Skeletal muscle satellite cell (primary cell): Measurements from ENCODE around the gene SLC36A1.

Experiments
- H3K27me3 ChIP-seq: 2 replicates; pipeline ENCODE4 v1.7.0; 2013; ENCODE audit warnings: low read length; ENCODE audit not compliant: control insufficient read depth, insufficient read depth
- H3K36me3 ChIP-seq: 2 replicates; pipeline ENCODE4 v1.7.0; 2013; ENCODE audit warnings: mild to moderate bottlenecking, control low read depth, low read length; ENCODE audit not compliant: insufficient read depth
- H3K4me1 ChIP-seq: 2 replicates; pipeline ENCODE4 v1.7.0; 2013; ENCODE audit warnings: low read length; ENCODE audit not compliant: control insufficient read depth, insufficient read depth
- H3K4me2 ChIP-seq: 2 replicates; pipeline ENCODE4 v1.7.0; 2013; ENCODE audit warnings: mild to moderate bottlenecking, low read length
- H3K4me3 ChIP-seq: 2 replicates; pipeline ENCODE4 v1.7.0; 2013; ENCODE audit warnings: low read length
- H3K9ac ChIP-seq: 2 replicates; pipeline ENCODE4 v1.7.0; 2013; ENCODE audit warnings: mild to moderate bottlenecking, low read depth, low read length, moderate library complexity
- H3K9me3 ChIP-seq: replicated peaks from 2 replicates; pipeline ENCODE4 v1.7.0; 2013; ENCODE audit warnings: mild to moderate bottlenecking, control low read depth, low read length

SLC36A1 gene

GRCh38 chr5:151470439-151470838 is 23.0 kb downstream of the SLC36A1 start:
- H3K9ac ChIP-seq: no peak overlapping the region
- no peaks in the 10 kb centered on the region for H3K9me3 ChIP-seq
- H3K4me2 ChIP-seq: no peak overlapping the region
- no peak overlapping the region for H3K4me3 ChIP-seq
- peaks cover 25% of the 10 kb centered on the region for H3K36me3 ChIP-seq
- peaks cover 16% of the 10 kb centered on the region for H3K4me1 ChIP-seq
- no peaks in the 10 kb centered on the region for H3K27me3 ChIP-seq

GRCh38 chr5:151471276-151471675 is 23.9 kb downstream of the SLC36A1 start:
- Histone ChIP-seq H3K4me2 (no peak overlapping the region), H3K4me1 (peaks cover 16% of the 10 kb centered on the region), H3K4me3 (no peak overlapping the region), H3K27me3 (no peaks in the 10 kb centered on the region), H3K9me3 (no peaks in the 10 kb centered on the region), H3K9ac (no peak overlapping the region), H3K36me3 (peaks cover 28% of the 10 kb centered on the region)

- Histone ChIP-seq H3K9me3 (no peaks in the 10 kb centered on the region), H3K36me3 (peaks cover 48% of the 10 kb centered on the region)
Observed at GRCh38 chr5:151474799-151475198, 27.4 kb downstream of the SLC36A1 start.

DNA sequence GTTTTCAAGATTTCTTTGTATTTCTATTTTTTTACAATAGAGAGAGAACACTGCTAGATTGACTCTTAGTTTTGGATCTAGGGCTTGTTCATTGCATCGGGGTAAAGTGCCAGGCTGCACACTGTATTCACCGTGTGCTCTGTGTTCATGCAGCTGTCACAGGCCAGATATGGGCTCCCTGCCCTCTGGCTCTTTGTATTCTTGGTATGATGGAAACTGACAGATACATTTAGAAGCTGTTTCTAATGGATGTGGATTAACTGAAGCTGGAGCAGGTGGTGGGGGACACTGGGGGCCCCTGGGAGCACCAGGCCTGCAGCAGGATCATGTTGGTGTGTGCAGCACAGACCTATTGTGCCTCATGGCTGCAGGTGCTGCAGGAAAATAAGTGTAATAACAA is 28.0 kb downstream of the SLC36A1 start:
- H3K36me3 ChIP-seq: peaks cover 48% of the 10 kb centered on the region
- H3K4me2 ChIP-seq: no peak overlapping the region
- H3K9me3 ChIP-seq: no peaks in the 10 kb centered on the region
- H3K4me1 ChIP-seq: peaks cover 19% of the 10 kb centered on the region
- H3K9ac ChIP-seq: no peak overlapping the region
- no peaks in the 10 kb centered on the region for H3K27me3 ChIP-seq
- H3K4me3 ChIP-seq: no peak overlapping the region

More at GRCh38 chr5:151474799-151475198, 27.4 kb downstream of the SLC36A1 start:
- Histone ChIP-seq H3K27me3 (no peaks in the 10 kb centered on the region), H3K4me1 (peaks cover 20% of the 10 kb centered on the region), H3K9ac (no peak overlapping the region), H3K4me2 (no peak overlapping the region), H3K4me3 (no peak overlapping the region)

GRCh38 chr5:151476016-151476415 is 28.6 kb downstream of the SLC36A1 start:
- Histone ChIP-seq H3K9ac (no peak overlapping the region), H3K4me1 (peaks cover 22% of the 10 kb centered on the region), H3K36me3 (peaks cover 46% of the 10 kb centered on the region), H3K4me3 (no peak overlapping the region), H3K4me2 (no peak overlapping the region), H3K9me3 (no peaks in the 10 kb centered on the region), H3K27me3 (no peaks in the 10 kb centered on the region)

DNA sequence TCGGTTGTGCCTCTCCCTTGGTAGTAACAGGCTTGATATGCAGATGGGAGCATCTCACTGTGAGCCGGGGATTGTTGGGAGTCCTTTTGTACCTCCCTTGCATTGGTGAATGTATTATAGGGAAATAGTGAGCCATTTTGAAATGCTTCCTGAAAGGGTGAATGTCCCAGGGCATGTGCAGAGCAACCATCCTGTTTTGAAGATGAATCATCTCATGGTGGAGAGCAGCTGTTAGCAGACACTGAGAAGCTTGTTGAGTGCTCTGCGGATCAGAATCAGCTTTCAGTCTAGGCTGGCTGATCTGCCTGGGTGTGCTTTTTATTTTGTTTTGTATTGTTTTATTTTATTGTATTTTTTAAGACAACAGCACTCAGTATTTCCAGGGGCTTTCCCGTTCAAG is 29.7 kb downstream of the SLC36A1 start:
- no peak overlapping the region for H3K4me2 ChIP-seq
- H3K27me3 ChIP-seq: no peaks in the 10 kb centered on the region
- no peak overlapping the region for H3K4me3 ChIP-seq
- H3K9ac ChIP-seq: no peak overlapping the region
- peaks cover 26% of the 10 kb centered on the region for H3K4me1 ChIP-seq
- H3K36me3 ChIP-seq: peaks cover 48% of the 10 kb centered on the region
- no peaks in the 10 kb centered on the region for H3K9me3 ChIP-seq

DNA sequence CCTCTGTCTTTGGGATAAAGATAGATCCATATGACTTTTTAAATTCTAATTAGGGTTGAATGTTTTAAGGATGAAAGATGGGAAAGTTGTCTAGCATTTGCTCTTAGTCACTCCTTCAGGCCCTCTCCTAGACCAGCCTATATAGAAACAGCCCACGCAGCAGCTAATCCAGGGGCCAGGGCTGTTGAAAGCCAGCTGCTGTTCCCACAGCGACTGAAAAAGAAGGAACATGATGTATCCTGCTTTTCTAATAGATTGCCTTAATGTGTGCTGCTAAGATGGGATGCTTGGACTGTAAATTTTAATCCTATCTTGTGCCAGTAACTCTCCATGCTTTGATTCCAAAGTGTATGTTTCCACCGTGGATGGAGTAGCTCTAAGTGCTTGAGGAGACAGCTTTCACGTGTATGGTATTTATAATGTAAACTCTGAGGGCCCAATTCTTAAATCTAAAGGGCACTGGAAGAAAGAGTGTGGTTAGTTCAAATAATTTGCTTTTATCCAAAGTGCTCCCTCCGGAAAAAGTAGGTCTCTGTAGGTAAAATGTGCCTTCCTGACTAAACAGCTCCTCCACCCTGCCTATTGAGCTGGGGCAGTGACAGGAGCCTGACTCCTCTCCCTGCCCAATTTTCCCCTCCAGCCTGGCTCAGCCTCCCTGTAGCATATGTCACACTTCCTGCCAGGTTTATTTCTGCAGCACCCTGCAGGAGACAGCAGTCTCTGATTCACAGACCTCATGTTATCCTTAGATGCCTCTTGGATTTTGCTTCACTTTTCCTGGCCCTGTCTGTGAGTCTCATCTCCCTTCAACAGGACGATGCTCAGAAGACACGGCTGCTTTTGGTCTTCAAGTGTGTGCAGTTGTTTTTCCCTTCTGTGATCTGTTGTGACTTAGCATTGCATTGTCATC is 33.2 kb downstream of the SLC36A1 start:
- H3K4me2 ChIP-seq: peak overlapping the region; percentile 10
- no peak overlapping the region for H3K4me3 ChIP-seq
- H3K9ac ChIP-seq: peak overlapping the region; percentile 47
- H3K27me3 ChIP-seq: no peaks in the 10 kb centered on the region
- H3K36me3 ChIP-seq: peaks cover 42% of the 10 kb centered on the region
- peaks cover 26% of the 10 kb centered on the region for H3K4me1 ChIP-seq
- H3K9me3 ChIP-seq: no peaks in the 10 kb centered on the region

DNA sequence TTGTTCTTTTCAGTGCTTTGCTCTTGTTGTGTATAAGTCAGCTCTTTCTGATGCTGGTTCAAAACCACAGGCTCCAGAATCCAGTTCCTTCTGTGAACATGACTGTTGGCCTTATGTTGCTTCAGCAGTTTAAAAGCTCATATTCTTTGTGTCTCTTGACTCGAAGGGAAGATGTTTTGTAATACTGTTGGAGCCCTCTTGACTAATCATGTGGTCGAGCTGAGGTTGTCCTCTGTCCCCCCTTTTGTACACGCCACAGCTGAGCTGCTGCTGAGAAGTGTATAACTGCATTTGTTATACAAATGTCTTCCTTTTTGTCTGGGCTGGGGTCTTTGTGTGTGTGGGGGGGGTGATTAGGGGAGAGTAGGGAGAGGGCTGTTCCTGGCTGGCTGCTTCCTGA is 35.8 kb downstream of the SLC36A1 start:
- H3K27me3 ChIP-seq: no peaks in the 10 kb centered on the region
- peaks cover 45% of the 10 kb centered on the region for H3K36me3 ChIP-seq
- no peak overlapping the region for H3K9ac ChIP-seq
- H3K4me2 ChIP-seq: no peak overlapping the region
- H3K9me3 ChIP-seq: no peaks in the 10 kb centered on the region
- peaks cover 15% of the 10 kb centered on the region for H3K4me1 ChIP-seq
- H3K4me3 ChIP-seq: no peak overlapping the region

- H3K9ac ChIP-seq: no peak overlapping the region
- no peaks in the 10 kb centered on the region for H3K27me3 ChIP-seq
- no peaks in the 10 kb centered on the region for H3K9me3 ChIP-seq
- H3K36me3 ChIP-seq: peaks cover 44% of the 10 kb centered on the region
- peaks cover 15% of the 10 kb centered on the region for H3K4me1 ChIP-seq
- H3K4me3 ChIP-seq: no peak overlapping the region
- no peak overlapping the region for H3K4me2 ChIP-seq
Observed at GRCh38 chr5:151483647-151484046, 36.2 kb downstream of the SLC36A1 start.

DNA sequence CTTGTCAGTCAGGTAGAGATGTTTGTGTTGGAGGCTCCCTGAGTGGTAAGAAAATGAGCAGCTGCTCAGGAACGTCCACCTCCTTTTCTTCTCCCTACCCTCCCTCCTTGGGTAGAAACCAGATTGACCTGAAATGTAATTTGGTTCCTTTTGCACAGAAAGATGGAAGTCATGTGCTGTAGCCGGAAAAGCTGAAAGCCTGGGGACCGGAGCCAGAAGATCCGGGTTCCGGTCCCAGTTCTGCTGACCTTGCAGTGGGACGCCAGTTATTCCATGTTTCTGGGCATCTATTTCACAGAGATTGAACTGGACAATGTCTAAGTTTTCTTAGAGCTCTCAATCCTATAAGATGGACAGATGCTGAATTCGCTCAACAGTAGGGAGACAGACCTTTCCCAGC is 40.1 kb downstream of the SLC36A1 start:
- Histone ChIP-seq H3K36me3 (peaks cover 30% of the 10 kb centered on the region), H3K4me3 (no peak overlapping the region), H3K4me1 (peaks cover 3% of the 10 kb centered on the region), H3K27me3 (no peaks in the 10 kb centered on the region), H3K9me3 (no peaks in the 10 kb centered on the region), H3K4me2 (no peak overlapping the region), H3K9ac (no peak overlapping the region)

- no peak overlapping the region for H3K9ac ChIP-seq
Observed at GRCh38 chr5:151490627-151491026, 43.2 kb downstream of the SLC36A1 start.

GRCh38 chr5:151491062-151491461 is 43.7 kb downstream of the SLC36A1 start:
- Histone ChIP-seq H3K9ac (no peak overlapping the region), H3K36me3 (peaks cover 19% of the 10 kb centered on the region)

More at GRCh38 chr5:151490627-151491026, 43.2 kb downstream of the SLC36A1 start:
- Histone ChIP-seq H3K36me3 (peaks cover 23% of the 10 kb centered on the region), H3K4me2 (no peak overlapping the region), H3K4me3 (no peak overlapping the region), H3K9me3 (no peaks in the 10 kb centered on the region), H3K4me1 (peaks cover 8% of the 10 kb centered on the region), H3K27me3 (no peaks in the 10 kb centered on the region)

More at GRCh38 chr5:151491062-151491461, 43.7 kb downstream of the SLC36A1 start:
- no peak overlapping the region for H3K4me2 ChIP-seq
- H3K9me3 ChIP-seq: no peaks in the 10 kb centered on the region
- H3K27me3 ChIP-seq: no peaks in the 10 kb centered on the region
- H3K4me3 ChIP-seq: no peak overlapping the region
- H3K4me1 ChIP-seq: peaks cover 8% of the 10 kb centered on the region
